A673 (cell line): ENCODE measurements around the gene TBL1X.

Experiments
- EZH2 ChIP-seq: fragments of 200-600 bp; sonication (generic); IDR thresholded peaks from 2 replicates; pipeline ENCODE4 v1.6.1; 2017; ENCODE audit warnings: borderline replicate concordance, low read depth, mild to moderate bottlenecking, mixed read lengths, antibody characterized with exemption, low read length; ENCODE audit not compliant: poor library complexity, severe bottlenecking
- TF ChIP-seq, protein P1 (sequence below): fragments of 300-800, 200-600 bp; sonication (generic); conservative IDR thresholded peaks from 2 replicates; pipeline ENCODE4 v1.5.1; 2017; ENCODE audit warnings: low read depth, mild to moderate bottlenecking, antibody characterized with exemption, low read length, moderate library complexity, mixed read lengths

DNA sequence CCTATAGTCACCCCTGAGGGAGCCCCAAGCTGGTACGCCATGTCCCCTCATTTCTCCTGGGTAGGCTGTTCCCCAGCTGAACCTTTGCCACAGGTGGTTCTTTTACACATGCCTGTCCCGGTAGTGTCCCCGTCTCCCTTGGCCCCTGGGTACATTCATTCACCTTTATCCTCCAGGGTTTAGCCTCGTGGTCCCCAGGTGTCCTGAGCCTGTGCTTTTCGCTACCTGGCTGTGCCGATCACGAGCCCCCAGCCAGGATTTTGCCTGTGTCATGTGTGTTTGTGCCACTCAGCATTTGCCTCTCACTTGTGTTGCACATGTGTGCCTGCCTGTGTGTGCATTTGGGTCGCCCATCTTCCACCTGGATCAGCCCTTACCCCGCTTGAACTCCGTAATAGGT lies 243.2 kb downstream of the TBL1X start:
- TF ChIP-seq, protein P1, sequence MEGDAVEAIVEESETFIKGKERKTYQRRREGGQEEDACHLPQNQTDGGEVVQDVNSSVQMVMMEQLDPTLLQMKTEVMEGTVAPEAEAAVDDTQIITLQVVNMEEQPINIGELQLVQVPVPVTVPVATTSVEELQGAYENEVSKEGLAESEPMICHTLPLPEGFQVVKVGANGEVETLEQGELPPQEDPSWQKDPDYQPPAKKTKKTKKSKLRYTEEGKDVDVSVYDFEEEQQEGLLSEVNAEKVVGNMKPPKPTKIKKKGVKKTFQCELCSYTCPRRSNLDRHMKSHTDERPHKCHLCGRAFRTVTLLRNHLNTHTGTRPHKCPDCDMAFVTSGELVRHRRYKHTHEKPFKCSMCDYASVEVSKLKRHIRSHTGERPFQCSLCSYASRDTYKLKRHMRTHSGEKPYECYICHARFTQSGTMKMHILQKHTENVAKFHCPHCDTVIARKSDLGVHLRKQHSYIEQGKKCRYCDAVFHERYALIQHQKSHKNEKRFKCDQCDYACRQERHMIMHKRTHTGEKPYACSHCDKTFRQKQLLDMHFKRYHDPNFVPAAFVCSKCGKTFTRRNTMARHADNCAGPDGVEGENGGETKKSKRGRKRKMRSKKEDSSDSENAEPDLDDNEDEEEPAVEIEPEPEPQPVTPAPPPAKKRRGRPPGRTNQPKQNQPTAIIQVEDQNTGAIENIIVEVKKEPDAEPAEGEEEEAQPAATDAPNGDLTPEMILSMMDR = no peak
- TF ChIP-seq EZH2 = no peak
